Right cardiac atrium (tissue), 5 donors: ENCODE results near the gene MCM6. TPM values are rescaled to one million over a fixed set of nuclear protein-coding genes. Genes with fewer than 3 reads are reported as not detected.
A peak's percentile ranks its signal among the peaks of the same experiment; 100 is the strongest.

Experiments used
- ATAC-seq, 2 donors: fragments of 200-7000 bp; cut with Tn5 transposase; one replicate each; pipeline versions ENCODE4 v1.8.0 to v1.9.1; 2020; ENCODE audit warnings: moderate library complexity in 2 of 2, mild to moderate bottlenecking in 1 of 2
- DNase-seq, 3 donors: peaks; one replicate each; pipeline ENCODE4 v3.0.0-alpha.2; 2020
- H3K27ac ChIP-seq: one replicate; pipeline ENCODE4 v1.5.1; 2013; ENCODE audit warnings: mild to moderate bottlenecking, low read length, control low read depth, moderate library complexity
- H3K27me3 ChIP-seq: one replicate; pipeline ENCODE4 v1.6.1; 2013; ENCODE audit not compliant: control insufficient read depth, insufficient read depth
- H3K4me1 ChIP-seq: one replicate; pipeline ENCODE4 v1.6.1; 2013; ENCODE audit warnings: low read length; ENCODE audit not compliant: control insufficient read depth, insufficient read depth
- H3K4me3 ChIP-seq: one replicate; pipeline ENCODE4 v1.5.1; 2013; ENCODE audit warnings: low read length, control low read depth
- H3K9me3 ChIP-seq: one replicate; pipeline ENCODE4 v1.6.1; 2013; ENCODE audit warnings: low read length; ENCODE audit not compliant: control insufficient read depth
- WGBS: extraction: QIAGEN DNeasy Blood & Tissue Kit; methylation state at CpG from one replicate; pipeline ENCODE4 v1.1.7; 2013; 5-methylcytosine and 5-hydroxymethylcytosine counted together
- intact Hi-C, 4 donors: fragments of 100-400 bp; cut with DNase I; formaldehyde crosslinking; loops; one replicate each; pipeline versions ENCODE4 v1.11.0 to v1.14.0; 2022 to 2023
- long read RNA-seq, 4 donors: library from polyadenylated mRNA; unstranded; transcript quantifications; one replicate each; pipeline ENCODE4 v2.0.0, GENCODE V29; 2020 to 2021
- polyA plus RNA-seq: library from polyadenylated mRNA; stranded (reverse); fragments of 200-250 nt; gene quantifications from one replicate; pipeline ENCODE4 v1.2.3, GENCODE V29; 2013
- total RNA-seq, 4 donors: library from RNA; stranded (reverse); fragmentation: NEBNext Ultra II Directional; extraction: Animal tissue kit (Norgen Biotek cat#: 25700); gene quantifications; one replicate each; pipeline ENCODE4 v1.2.1, GENCODE V29; 2021
- donor health status: healthy with polysubstance abuse.
- donor health status: DM: no; HTN: yes; CAD: no.
- donor health status: DM: no; HTN: no; CAD: no.
- donor health status: DM: no; HTN: yes; CAD: no; lungs with severe emphysema.
- donor health status: DM: yes; HTN: yes; CAD: no.

MCM6 gene
- 1 to 10 TPM; 5.1 to 5.8 (median 5.4) TPM for total RNA-seq
- 2.5 TPM for polyA plus RNA-seq
- long read RNA-seq, donor 1, transcript MCM6-201 (17 exons, 3,736 nt): major isoform, 12 of 14 reads
- long read RNA-seq, donor 1, partial matches to known transcripts: 1 of 14 reads
- long read RNA-seq, donor 1, other reads (novel, unspliced or antisense): 1 of 14 reads
- long read RNA-seq, donor 2, transcript MCM6-201 (17 exons, 3,736 nt): major isoform, 10 of 10 reads
- long read RNA-seq, donor 2, partial matches to known transcripts: 0 of 10 reads
- long read RNA-seq, donor 2, other reads (novel, unspliced or antisense): 0 of 10 reads
- long read RNA-seq, donor 3, transcript MCM6-201 (17 exons, 3,736 nt): major isoform, 21 of 34 reads
- long read RNA-seq, donor 3, partial matches to known transcripts: 12 of 34 reads
- long read RNA-seq, donor 3, other reads (novel, unspliced or antisense): 1 of 34 reads
- long read RNA-seq, donor 4, transcript MCM6-201 (17 exons, 3,736 nt): major isoform, 5 of 5 reads
- long read RNA-seq, donor 4, partial matches to known transcripts: 0 of 5 reads
- long read RNA-seq, donor 4, other reads (novel, unspliced or antisense): 0 of 5 reads

DNA sequence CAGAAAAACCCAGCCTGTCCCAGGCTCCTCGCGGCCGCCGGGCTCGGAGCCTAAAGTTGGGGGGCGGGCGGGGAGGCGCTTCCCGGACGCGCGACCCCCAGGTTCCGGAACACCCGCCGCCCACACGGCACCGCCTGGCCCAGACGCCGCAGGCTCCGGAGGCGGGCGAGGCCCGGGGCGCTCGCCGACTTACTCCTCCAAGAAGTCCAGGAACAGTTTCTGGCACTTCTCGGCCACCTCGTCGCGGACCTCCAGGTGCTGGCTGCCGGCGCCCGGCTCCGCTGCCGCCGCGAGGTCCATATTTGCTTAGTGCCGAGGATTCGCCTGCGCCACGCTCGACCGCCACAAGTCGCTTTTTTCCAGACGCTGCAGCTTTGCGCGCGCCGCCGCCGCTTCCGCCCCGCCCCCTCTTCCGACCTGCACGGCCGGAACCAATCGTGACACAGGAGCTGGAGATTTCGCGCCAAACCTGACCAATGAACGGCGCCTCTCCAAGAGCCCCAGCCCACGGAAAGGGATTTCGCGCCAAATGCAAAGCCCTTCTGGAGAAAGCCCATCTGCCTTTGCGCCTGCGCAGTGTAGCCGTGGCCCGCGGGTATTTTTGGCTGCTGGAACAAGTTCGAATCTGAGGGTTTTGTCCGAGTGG, at the start of gene MCM6:
Gene MCM6 (minus strand): TSS at position 378 of the 646 bp plus-strand sequence. CDS start 78 bp downstream, at position 300.
- peak; percentile 98 to 99 (median 99) for DNase-seq
- H3K4me3 ChIP-seq: peak within 1 kb of the TSS; percentile 75
- no peaks in the 10 kb centered on the region for H3K9me3 ChIP-seq
- H3K4me1 ChIP-seq: no peaks in the 10 kb centered on the region
- WGBS: under 1% methylated on average over 71 of the region's 71 CpGs
- peak; percentile 99 to 100 for ATAC-seq
- H3K27me3 ChIP-seq: no peaks in the 10 kb centered on the region
- intact Hi-C loops: no loop called here
- no peak within 1 kb of the TSS for H3K27ac ChIP-seq

DNA sequence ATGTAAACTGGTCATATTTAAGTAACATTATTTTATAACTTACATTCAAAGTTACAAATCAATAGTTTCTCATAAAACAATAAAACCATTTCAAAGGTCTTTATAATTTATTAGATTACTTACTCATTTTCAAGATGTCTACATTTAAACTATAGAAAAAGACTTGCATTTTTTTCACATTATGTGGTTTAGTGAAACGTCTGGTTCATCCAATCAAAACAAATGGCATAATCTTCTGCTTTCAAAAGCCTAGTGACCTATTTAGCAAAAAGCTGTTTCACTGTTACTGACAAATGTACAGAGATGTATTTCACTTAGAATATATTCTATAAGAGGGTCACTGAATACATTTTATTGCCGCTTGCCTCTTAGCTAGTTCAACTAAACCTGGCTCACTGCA, 49.3 kb upstream of the MCM6 start:
- no peak overlapping the region for H3K4me3 ChIP-seq
- WGBS: 69% methylated on average over 2 of the region's 2 CpGs
- no peaks in the 10 kb centered on the region for H3K4me1 ChIP-seq
- intact Hi-C loops: no loop called here
- no peak for ATAC-seq
- no peak for DNase-seq
- H3K9me3 ChIP-seq: no peaks in the 10 kb centered on the region
- no peaks in the 10 kb centered on the region for H3K27me3 ChIP-seq
- H3K27ac ChIP-seq: no peak overlapping the region

DNA sequence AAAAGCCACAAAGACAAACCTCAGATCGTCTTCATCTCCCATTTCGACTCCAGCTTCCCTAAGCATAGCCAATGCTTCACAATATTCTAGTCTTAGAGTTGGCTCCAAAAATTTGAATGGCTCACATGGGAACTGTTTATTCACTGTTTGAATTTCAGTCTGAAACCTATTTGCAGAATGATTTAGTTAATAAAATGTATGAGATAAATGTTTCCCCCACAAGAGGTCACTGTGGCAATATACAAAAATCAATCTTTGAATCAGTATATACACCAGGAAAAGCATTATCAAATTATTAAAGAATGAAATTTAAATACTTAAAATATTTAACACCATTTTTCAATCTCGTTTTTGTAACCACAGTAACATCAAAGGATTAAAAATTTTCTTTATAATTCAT, 40.0 kb upstream of the MCM6 start:
- no peak overlapping the region for H3K4me3 ChIP-seq
- no peaks in the 10 kb centered on the region for H3K9me3 ChIP-seq
- DNase-seq (no peak), ATAC-seq (no peak)
- 52% methylated on average over 3 of the region's 3 CpGs for WGBS
- H3K27me3 ChIP-seq: no peaks in the 10 kb centered on the region
- no peaks in the 10 kb centered on the region for H3K4me1 ChIP-seq
- intact Hi-C loops: loop anchor here (2.0 to 10.0 kb wide), 4 partner anchors 199 to 469 kb away; partner anchors contain the start of gene CXCR4 (in 1 of the 4)
- H3K27ac ChIP-seq: no peak overlapping the region

DNA sequence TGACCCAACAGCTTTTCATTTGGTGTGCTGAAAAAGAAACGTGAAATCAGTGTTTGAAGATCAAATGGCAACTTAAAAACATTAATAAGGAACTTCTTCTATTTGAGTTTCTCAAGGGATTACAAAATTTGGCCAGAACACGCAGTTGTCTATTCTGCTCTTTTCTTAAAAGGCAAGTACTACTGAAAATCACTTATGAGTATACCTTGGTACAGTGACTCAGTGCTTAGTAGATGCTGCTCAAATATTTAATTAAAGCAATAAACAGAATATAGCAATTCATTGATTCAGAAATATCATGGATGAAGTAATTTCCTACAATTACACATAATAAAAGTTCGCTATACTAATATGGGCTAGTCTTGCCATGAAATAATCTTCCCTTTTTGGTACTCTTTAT, 38.2 kb upstream of the MCM6 start:
- DNase-seq (no peak), ATAC-seq (no peak)
- intact Hi-C loops: loop anchor here in 2 of 4 donors (5.0 to 10.0 kb wide), 3 partner anchors 200 to 470 kb away; partner anchors contain the start of gene CXCR4 (in 1 of the 2)
- Histone ChIP-seq H3K4me1 (no peaks in the 10 kb centered on the region), H3K27ac (no peak overlapping the region), H3K27me3 (no peaks in the 10 kb centered on the region), H3K4me3 (no peak overlapping the region), H3K9me3 (no peaks in the 10 kb centered on the region)
- 66% methylated on average over 3 of the region's 3 CpGs for WGBS

DNA sequence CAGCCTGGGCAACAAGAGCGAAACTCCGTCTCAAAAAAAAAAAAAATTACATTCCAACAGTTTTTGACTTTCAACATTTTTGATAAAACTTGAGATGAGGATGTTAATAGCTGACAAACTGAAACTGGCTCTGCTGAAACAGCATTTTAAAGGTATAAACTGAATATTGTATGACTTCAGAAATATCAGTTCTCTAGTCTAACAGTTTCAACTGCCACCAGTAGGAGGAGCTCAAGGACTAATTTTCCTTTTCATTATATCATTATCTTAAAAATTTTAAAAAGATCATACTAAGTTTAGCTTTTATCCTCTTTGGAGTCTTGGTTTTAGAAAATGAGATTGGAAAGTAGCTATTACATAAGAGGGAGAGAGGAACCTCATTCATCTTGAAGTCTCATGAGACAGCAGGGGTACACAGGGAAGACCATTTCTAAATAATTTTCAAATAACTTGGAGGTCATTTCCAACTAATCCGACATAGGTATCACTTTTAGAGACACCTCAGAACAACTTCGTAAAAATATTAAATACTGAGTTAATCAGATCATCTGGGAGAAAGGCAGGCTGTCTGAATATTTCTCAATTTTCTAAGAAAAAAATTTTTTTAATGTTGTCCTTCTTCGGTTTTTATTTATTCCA, 37.6 kb upstream of the MCM6 start:
- no peak overlapping the region for H3K27ac ChIP-seq
- no peak overlapping the region for H3K4me3 ChIP-seq
- 79% methylated on average over 5 of the region's 5 CpGs for WGBS
- intact Hi-C loops: loop anchor here in 2 of 4 donors (5.0 to 10.0 kb wide), 3 partner anchors 201 to 471 kb away; partner anchors contain the start of gene CXCR4 (in 1 of the 2)
- no peak for DNase-seq
- H3K27me3 ChIP-seq: no peaks in the 10 kb centered on the region
- no peaks in the 10 kb centered on the region for H3K4me1 ChIP-seq
- no peak for ATAC-seq
- H3K9me3 ChIP-seq: no peaks in the 10 kb centered on the region

DNA sequence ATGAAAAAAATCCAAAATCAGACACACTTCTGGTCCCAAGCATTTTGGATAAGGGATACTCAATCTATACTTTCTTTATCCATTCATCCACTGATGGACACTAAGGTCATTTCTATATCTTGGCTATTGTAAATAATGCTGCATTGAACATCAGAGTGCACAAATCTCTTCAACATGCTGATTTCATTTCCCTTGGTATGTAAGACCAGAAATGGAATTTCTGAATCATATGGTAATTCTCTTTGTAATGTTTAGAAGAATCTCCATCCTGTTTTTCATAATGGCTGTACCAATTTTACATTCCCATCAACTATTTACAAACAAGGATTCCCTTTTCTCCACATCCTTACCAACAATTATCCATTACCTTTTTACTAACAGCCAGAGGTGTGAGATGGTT, 33.7 kb upstream of the MCM6 start:
- H3K27ac ChIP-seq: no peak overlapping the region
- no peaks in the 10 kb centered on the region for H3K4me1 ChIP-seq
- no peaks in the 10 kb centered on the region for H3K9me3 ChIP-seq
- no peak overlapping the region for H3K4me3 ChIP-seq
- H3K27me3 ChIP-seq: no peaks in the 10 kb centered on the region
- intact Hi-C loops: loop anchor here in 2 of 4 donors (5.0 to 10.0 kb wide), 3 partner anchors 205 to 475 kb away; partner anchors contain the start of gene CXCR4 (in 1 of the 2)
- DNase-seq (no peak), ATAC-seq (no peak)

DNA sequence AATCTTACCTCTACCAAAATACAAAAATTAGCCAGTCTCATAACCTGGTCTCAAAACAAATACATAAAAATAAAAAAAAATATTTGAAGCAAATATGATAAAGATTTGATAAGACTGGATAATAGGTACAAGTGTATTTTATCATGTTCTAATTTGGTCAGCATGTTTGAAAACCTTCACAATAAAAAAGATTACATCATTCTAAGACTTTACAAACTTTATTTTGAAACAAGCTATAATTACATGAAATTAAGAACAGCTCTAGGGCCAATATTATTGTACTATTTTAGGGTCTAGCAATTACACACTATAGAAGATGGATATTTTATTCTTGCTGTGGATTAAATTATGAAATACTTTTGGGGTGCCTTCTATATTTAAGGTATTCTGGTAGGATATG, 29.4 kb upstream of the MCM6 start:
- Histone ChIP-seq H3K4me3 (no peak overlapping the region), H3K27ac (no peak overlapping the region), H3K27me3 (no peaks in the 10 kb centered on the region), H3K4me1 (no peaks in the 10 kb centered on the region), H3K9me3 (no peaks in the 10 kb centered on the region)
- DNase-seq: no peak
- no peak for ATAC-seq
- intact Hi-C loops: no loop called here

DNA sequence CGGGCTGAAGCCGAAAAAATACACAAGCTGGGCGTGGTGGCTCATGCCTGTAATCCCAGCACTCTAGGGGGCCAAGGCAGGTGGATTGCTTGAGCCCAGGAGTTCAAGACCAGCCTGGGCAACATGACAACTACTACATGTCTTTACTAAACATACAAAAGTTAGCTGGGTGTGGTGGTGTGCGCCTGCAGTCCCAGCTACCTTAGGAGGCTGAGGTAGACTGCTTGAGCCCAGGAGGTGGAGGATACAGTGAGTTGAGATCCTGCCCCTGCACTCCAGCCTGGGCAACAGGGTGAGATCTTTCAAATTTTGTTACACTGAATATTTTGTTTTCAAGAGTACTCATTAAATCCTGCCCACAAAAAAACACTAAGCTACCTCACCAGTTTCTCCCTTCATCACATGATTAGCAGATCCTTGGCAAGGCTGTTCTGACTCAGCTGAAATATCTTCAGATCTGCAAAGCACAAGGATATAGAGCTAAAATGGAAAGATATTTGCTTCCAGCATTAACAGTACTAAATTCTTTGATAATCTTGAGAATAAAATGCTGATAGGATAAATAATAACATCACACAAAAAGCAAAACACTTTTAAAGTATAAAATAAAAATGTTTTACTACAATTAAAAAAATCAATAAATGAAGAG, 28.2 kb upstream of the MCM6 start:
- Histone ChIP-seq H3K9me3 (no peaks in the 10 kb centered on the region), H3K27me3 (no peaks in the 10 kb centered on the region), H3K4me1 (no peaks in the 10 kb centered on the region), H3K27ac (no peak overlapping the region), H3K4me3 (no peak overlapping the region)
- ATAC-seq (no peak), DNase-seq (no peak)
- intact Hi-C loops: no loop called here
- 97% methylated on average over 4 of the region's 4 CpGs for WGBS

DNA sequence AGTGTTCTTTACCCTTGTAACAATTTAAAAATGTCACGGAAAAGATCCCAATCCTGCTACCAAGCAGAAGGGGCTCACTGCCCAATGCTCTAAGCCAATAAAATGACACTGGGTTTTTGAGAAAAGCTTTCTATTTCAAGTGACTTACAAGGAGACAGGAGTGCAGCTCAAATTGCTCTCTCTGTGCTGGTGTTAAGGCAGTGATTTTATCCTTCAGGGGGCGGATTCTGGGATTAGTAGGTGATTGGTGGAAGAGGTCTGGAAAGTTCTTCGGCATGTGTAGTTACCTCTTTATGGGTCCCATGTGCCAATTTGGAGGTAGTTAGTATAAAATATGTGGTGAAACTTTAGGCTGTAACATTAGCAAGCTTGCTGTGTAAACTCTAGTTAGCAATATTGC, 27.4 kb upstream of the MCM6 start:
- ATAC-seq (no peak), DNase-seq (no peak)
- Histone ChIP-seq H3K4me1 (no peaks in the 10 kb centered on the region), H3K9me3 (no peaks in the 10 kb centered on the region), H3K27me3 (no peaks in the 10 kb centered on the region), H3K27ac (no peak overlapping the region), H3K4me3 (no peak overlapping the region)
- intact Hi-C loops: no loop called here
- 86% methylated on average over 3 of the region's 3 CpGs for WGBS

DNA sequence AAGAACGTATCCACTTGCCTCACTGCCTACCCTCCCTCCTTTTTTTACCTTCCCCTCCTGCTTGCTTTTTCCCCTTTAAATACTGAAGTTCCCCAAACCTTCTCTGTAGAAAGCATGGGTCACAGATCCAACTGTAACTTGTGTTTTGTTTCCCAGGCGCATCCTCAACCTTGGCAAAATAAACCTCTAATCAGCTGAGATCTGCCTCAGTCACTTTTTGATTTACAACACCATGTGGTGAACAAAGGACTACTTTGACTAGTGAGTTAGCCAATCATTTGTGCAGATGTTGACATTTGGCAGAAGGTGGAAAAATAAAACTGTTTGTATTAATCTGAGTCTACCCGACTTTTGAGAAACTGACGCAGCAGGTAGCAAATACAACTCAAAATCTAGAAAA, 23.3 kb upstream of the MCM6 start:
- Histone ChIP-seq H3K27me3 (no peaks in the 10 kb centered on the region), H3K9me3 (no peaks in the 10 kb centered on the region), H3K27ac (no peak overlapping the region), H3K4me3 (no peak overlapping the region), H3K4me1 (no peaks in the 10 kb centered on the region)
- intact Hi-C loops: no loop called here
- 82% methylated on average over 4 of the region's 4 CpGs for WGBS
- DNase-seq: no peak
- no peak for ATAC-seq
